Osteoblast (primary cell): ENCODE results near the gene NFX1. TPM values are rescaled to one million over a fixed set of nuclear protein-coding genes. Genes with fewer than 3 reads are reported as not detected.
"Not testable (repeated sequence)": the region's sequence is repeated elsewhere in the genome, so short reads cannot be mapped to it uniquely, and the experiment has no call there.

ENCODE experiments used
- DNase-seq: peaks from one replicate; pipeline ENCODE4 v3.0.0; 2011; ENCODE audit warnings: low spot score, mixed read lengths; ENCODE audit not compliant: insufficient read length; ENCODE audit errors: missing footprints
- H2AFZ ChIP-seq: 2 replicates; pipeline ENCODE4 v1.6.0; 2011; ENCODE audit warnings: mild to moderate bottlenecking, low read length
- H3K27ac ChIP-seq: 2 replicates; pipeline ENCODE4 v1.5.1; 2011; ENCODE audit warnings: mild to moderate bottlenecking, low read depth, low read length, moderate library complexity
- H3K27me3 ChIP-seq: 2 replicates; pipeline ENCODE4 v1.6.0; 2012; ENCODE audit warnings: mild to moderate bottlenecking, control low read depth, inconsistent platforms, low read length, moderate library complexity; ENCODE audit not compliant: insufficient read depth
- H3K36me3 ChIP-seq: 2 replicates; pipeline ENCODE4 v1.5.1; 2011; ENCODE audit warnings: mild to moderate bottlenecking, low read length, control low read depth, moderate library complexity; ENCODE audit not compliant: insufficient read depth
- H3K4me1 ChIP-seq: 2 replicates; pipeline ENCODE4 v1.5.1; 2011; ENCODE audit warnings: mild to moderate bottlenecking, low read length, control low read depth, moderate library complexity; ENCODE audit not compliant: insufficient read depth
- H3K4me2 ChIP-seq: 2 replicates; pipeline ENCODE4 v1.6.0; 2011; ENCODE audit warnings: mild to moderate bottlenecking, low read length; ENCODE audit not compliant: insufficient read depth
- H3K4me3 ChIP-seq: fragments of 200-600 bp; sonication (generic); 3 replicates; pipeline ENCODE4 v1.5.1; 2012; ENCODE audit warnings: mild to moderate bottlenecking, low read length, inconsistent platforms; ENCODE audit not compliant: insufficient read depth
- H3K79me2 ChIP-seq: 2 replicates; pipeline ENCODE4 v1.6.0; 2012; ENCODE audit warnings: mild to moderate bottlenecking, low read length, control low read depth, inconsistent platforms; ENCODE audit not compliant: insufficient read depth
- H3K9me3 ChIP-seq: 2 replicates; pipeline ENCODE4 v1.5.1; 2011; ENCODE audit warnings: low read depth, low read length, control low read depth
- H4K20me1 ChIP-seq: 2 replicates; pipeline ENCODE4 v1.6.0; 2012; ENCODE audit warnings: mild to moderate bottlenecking, low read length, control low read depth; ENCODE audit not compliant: insufficient read depth
- CTCF ChIP-seq: IDR thresholded peaks from 2 replicates; pipeline ENCODE4 v1.5.1; 2011; ENCODE audit warnings: mild to moderate bottlenecking, low read depth, low read length, moderate library complexity; ENCODE audit errors: extremely low read depth
- total RNA-seq: library from RNA; depleted of rRNA; stranded (reverse); fragments of >200 nt; gene quantifications from 2 replicates; pipeline ENCODE4 v1.2.3, GENCODE V29; 2012

Gene NFX1
- total RNA-seq, 1 donor, result 34.0 TPM

GRCh38 chr9:33379666-33380389 lies 89.5 kb downstream of the NFX1 start:
- H3K36me3 ChIP-seq, result no peaks in the 10 kb centered on the region

GRCh38 chr9:33380390-33381094 lies 90.2 kb downstream of the NFX1 start:
- H3K4me1 ChIP-seq, result no peaks in the 10 kb centered on the region
- no peak overlapping the region for H3K4me3 ChIP-seq
- H3K9me3 ChIP-seq, result no peaks in the 10 kb centered on the region
- H2AFZ ChIP-seq, result no peak overlapping the region
- TF ChIP-seq CTCF, result no peak
- H3K27me3 ChIP-seq, result no peaks in the 10 kb centered on the region
- no peaks in the 10 kb centered on the region for H4K20me1 ChIP-seq
- no peak overlapping the region for H3K27ac ChIP-seq
- DNase-seq, result no peak
- H3K36me3 ChIP-seq, result no peaks in the 10 kb centered on the region
- no peaks in the 10 kb centered on the region for H3K79me2 ChIP-seq
- H3K4me2 ChIP-seq, result no peak overlapping the region

More at GRCh38 chr9:33379666-33380389, 89.5 kb downstream of the NFX1 start:
- no peak overlapping the region for H2AFZ ChIP-seq
- no peak overlapping the region for H3K4me2 ChIP-seq
- no peaks in the 10 kb centered on the region for H3K4me1 ChIP-seq
- no peaks in the 10 kb centered on the region for H3K9me3 ChIP-seq
- no peak overlapping the region for H3K27ac ChIP-seq
- DNase-seq, result no peak
- no peak for TF ChIP-seq CTCF
- no peak overlapping the region for H3K4me3 ChIP-seq
- no peaks in the 10 kb centered on the region for H3K79me2 ChIP-seq
- no peaks in the 10 kb centered on the region for H4K20me1 ChIP-seq
- H3K27me3 ChIP-seq, result no peaks in the 10 kb centered on the region

- Histone ChIP-seq H3K9me3 (no peaks in the 10 kb centered on the region), H3K4me1 (no peaks in the 10 kb centered on the region), H3K4me3 (no peak overlapping the region), H3K36me3 (no peaks in the 10 kb centered on the region), H3K79me2 (no peaks in the 10 kb centered on the region), H3K27me3 (no peaks in the 10 kb centered on the region), H2AFZ (no peak overlapping the region), H3K27ac (no peak overlapping the region), H3K4me2 (no peak overlapping the region), H4K20me1 (no peaks in the 10 kb centered on the region)
- no peak for TF ChIP-seq CTCF
- DNase-seq, result no peak
Observed at GRCh38 chr9:33381231-33381791, 91.0 kb downstream of the NFX1 start.

GRCh38 chr9:33382397-33382796 lies 92.1 kb downstream of the NFX1 start:
- H3K4me2 ChIP-seq, DNase-seq, H3K36me3 ChIP-seq, H3K9me3 ChIP-seq, H3K27ac ChIP-seq, H3K79me2 ChIP-seq, H2AFZ ChIP-seq, H4K20me1 ChIP-seq, H3K27me3 ChIP-seq, H3K4me1 ChIP-seq, H3K4me3 ChIP-seq: not testable (repeated sequence)

- H3K4me2 ChIP-seq, H3K79me2 ChIP-seq, H3K36me3 ChIP-seq, H3K27ac ChIP-seq, H3K27me3 ChIP-seq, H4K20me1 ChIP-seq, H3K9me3 ChIP-seq, DNase-seq, H2AFZ ChIP-seq, H3K4me3 ChIP-seq, H3K4me1 ChIP-seq: not testable (repeated sequence)
Observed at GRCh38 chr9:33383396-33383795, 93.1 kb downstream of the NFX1 start.

- not testable (repeated sequence) for H3K27me3 ChIP-seq, H3K27ac ChIP-seq, H3K4me1 ChIP-seq, H4K20me1 ChIP-seq, H2AFZ ChIP-seq, H3K9me3 ChIP-seq, H3K79me2 ChIP-seq, H3K4me3 ChIP-seq, DNase-seq, H3K36me3 ChIP-seq, H3K4me2 ChIP-seq
Observed at GRCh38 chr9:33385536-33385935, 95.2 kb downstream of the NFX1 start.
